ENCODE data around the gene RAB3C. TPM values are rescaled to one million over a fixed set of nuclear protein-coding genes. Genes with fewer than 3 reads are reported as not detected.
A peak's percentile ranks its signal among the peaks of the same experiment; 100 is the strongest.
"Not testable (repeated sequence)": the region's sequence is repeated elsewhere in the genome, so short reads cannot be mapped to it uniquely, and the experiment has no call there.

Gene RAB3C
- total RNA-seq, 1 experiment from 2014 or later = not detected

- no TSS peak for BruUV-seq (replicated peaks)
- peaks cover 84% of the 10 kb centered on the region for H3K27me3 Mint-ChIP-seq (ENCODE audit: insufficient read depth, unreplicated experiment)
- H3K9me3 Mint-ChIP-seq (ENCODE audit: unreplicated experiment) = peaks cover 8% of the 10 kb centered on the region
- H3K4me3 Mint-ChIP-seq (ENCODE audit: unreplicated experiment) = no peak overlapping the region
- ChIA-PET POLR2A (no interaction called here), CTCF (interaction anchor here (0.6 kb wide), 1 partner anchor 9 kb away, joined by 4 read pairs; no protein-coding TSS in a partner anchor)
- intact Hi-C loops (cut with micrococcal nuclease) = no loop called here
- no peaks in the 10 kb centered on the region for H3K4me1 Mint-ChIP-seq (ENCODE audit: insufficient read depth, unreplicated experiment)
- no peak overlapping the region for H3K27ac Mint-ChIP-seq (ENCODE audit: low read depth, unreplicated experiment)
- TF ChIP-seq, protein P1, sequence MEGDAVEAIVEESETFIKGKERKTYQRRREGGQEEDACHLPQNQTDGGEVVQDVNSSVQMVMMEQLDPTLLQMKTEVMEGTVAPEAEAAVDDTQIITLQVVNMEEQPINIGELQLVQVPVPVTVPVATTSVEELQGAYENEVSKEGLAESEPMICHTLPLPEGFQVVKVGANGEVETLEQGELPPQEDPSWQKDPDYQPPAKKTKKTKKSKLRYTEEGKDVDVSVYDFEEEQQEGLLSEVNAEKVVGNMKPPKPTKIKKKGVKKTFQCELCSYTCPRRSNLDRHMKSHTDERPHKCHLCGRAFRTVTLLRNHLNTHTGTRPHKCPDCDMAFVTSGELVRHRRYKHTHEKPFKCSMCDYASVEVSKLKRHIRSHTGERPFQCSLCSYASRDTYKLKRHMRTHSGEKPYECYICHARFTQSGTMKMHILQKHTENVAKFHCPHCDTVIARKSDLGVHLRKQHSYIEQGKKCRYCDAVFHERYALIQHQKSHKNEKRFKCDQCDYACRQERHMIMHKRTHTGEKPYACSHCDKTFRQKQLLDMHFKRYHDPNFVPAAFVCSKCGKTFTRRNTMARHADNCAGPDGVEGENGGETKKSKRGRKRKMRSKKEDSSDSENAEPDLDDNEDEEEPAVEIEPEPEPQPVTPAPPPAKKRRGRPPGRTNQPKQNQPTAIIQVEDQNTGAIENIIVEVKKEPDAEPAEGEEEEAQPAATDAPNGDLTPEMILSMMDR (IDR thresholded peaks at IDR 0.05; ENCODE audit: unreplicated experiment) = no peak
- H3K36me3 Mint-ChIP-seq (ENCODE audit: insufficient read depth, unreplicated experiment) = no peaks in the 10 kb centered on the region
- DNase-seq (ENCODE audit: unreplicated experiment) = no peak
Measured at GRCh38 chr5:58571501-58571900, 11.4 kb upstream of the RAB3C start.

- H3K36me3 Mint-ChIP-seq (ENCODE audit: insufficient read depth, unreplicated experiment); DNase-seq (ENCODE audit: unreplicated experiment); H3K9me3 Mint-ChIP-seq (ENCODE audit: unreplicated experiment); BruUV-seq (replicated peaks); POLR2A ChIA-PET; intact Hi-C loops (cut with micrococcal nuclease); CTCF ChIA-PET; H3K27ac Mint-ChIP-seq (ENCODE audit: low read depth, unreplicated experiment); H3K4me1 Mint-ChIP-seq (ENCODE audit: insufficient read depth, unreplicated experiment); H3K4me3 Mint-ChIP-seq (ENCODE audit: unreplicated experiment): not testable (repeated sequence)
- peaks cover 69% of the 10 kb centered on the region for H3K27me3 Mint-ChIP-seq (ENCODE audit: insufficient read depth, unreplicated experiment)
Measured at GRCh38 chr5:58572973-58573372, 9.9 kb upstream of the RAB3C start.

DNA sequence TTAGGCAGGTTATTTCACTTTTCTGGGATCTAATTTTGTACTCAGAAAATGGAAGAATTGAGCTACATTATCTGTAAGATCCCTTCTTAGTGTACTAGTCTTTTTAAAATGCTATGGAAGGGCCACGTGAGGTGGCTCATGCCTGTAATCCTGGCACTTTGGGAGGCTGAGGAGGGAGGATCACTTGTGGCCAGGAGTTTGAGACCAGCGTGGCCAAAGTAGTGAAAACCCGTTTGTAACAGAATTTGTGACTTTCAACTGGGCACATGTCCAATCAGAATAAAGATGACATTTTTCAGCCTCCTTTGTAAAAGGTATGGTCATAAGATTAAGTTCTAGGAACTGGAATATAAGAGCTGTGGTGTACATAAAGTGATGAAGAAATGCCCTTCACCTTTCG is 3.1 kb upstream of the RAB3C start:
- DNase-seq (ENCODE audit: unreplicated experiment) = no peak
- H3K36me3 Mint-ChIP-seq (ENCODE audit: insufficient read depth, unreplicated experiment) = no peaks in the 10 kb centered on the region
- no TSS peak for BruUV-seq (replicated peaks)
- H3K4me3 Mint-ChIP-seq (ENCODE audit: unreplicated experiment) = no peak overlapping the region
- peaks cover 66% of the 10 kb centered on the region for H3K27me3 Mint-ChIP-seq (ENCODE audit: insufficient read depth, unreplicated experiment)
- ChIA-PET POLR2A (no interaction called here), CTCF (interaction anchor here (0.7 kb wide), 1 partner anchor 885 kb away, joined by 3 read pairs; no protein-coding TSS in a partner anchor)
- no peak overlapping the region for H3K27ac Mint-ChIP-seq (ENCODE audit: low read depth, unreplicated experiment)
- H3K9me3 Mint-ChIP-seq (ENCODE audit: unreplicated experiment) = peaks cover 8% of the 10 kb centered on the region
- intact Hi-C loops (cut with micrococcal nuclease) = no loop called here
- peaks cover 14% of the 10 kb centered on the region for H3K4me1 Mint-ChIP-seq (ENCODE audit: insufficient read depth, unreplicated experiment)
- TF ChIP-seq, protein P1 (IDR thresholded peaks at IDR 0.05; ENCODE audit: unreplicated experiment) = no peak

DNA sequence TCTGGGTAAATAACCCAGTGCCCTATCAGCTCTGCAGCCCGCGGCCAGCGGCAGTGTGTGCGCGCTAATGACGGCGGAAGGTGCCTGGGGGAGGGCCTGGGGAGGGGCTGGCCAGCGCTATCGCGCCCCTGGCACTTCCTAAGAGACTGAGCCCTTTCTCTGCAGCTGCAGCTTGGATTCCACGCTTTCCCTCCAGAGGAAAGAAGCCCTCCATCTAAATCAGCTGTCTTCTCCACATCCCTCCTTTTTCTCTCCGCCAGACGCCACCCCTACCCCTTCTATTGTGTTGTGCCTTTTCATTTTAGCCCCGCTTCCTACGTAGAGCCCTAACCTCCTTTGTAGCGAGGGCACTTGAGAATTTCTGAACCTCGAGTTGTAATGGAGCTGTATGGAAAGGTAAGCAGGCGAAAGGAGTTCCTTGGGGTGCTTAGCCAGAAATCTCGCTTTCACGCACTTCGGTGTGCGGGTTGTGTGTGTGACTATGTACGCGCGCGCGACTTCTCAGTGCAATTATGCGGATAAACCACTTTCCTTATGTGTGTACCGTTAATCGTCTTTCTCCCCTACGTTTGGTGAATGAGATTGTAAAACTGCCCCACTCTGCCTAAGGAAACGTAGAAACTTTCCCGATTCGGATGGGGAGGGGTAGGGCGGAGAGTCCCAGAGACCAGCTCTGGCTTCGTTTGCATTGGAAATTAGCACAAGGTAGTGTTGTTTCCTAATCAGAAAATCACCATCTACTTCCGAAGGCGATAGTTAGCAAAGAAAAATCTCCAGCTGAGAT is 664 bp upstream of the RAB3C start:
- Mint-ChIP-seq H3K9me3 (ENCODE audit: unreplicated experiment) (no peaks in the 10 kb centered on the region), H3K36me3 (ENCODE audit: insufficient read depth, unreplicated experiment) (no peaks in the 10 kb centered on the region), H3K27ac (ENCODE audit: low read depth, unreplicated experiment) (no peak overlapping the region), H3K4me1 (ENCODE audit: insufficient read depth, unreplicated experiment) (peaks cover 14% of the 10 kb centered on the region), H3K4me3 (ENCODE audit: unreplicated experiment) (peak overlapping the region; percentile 79), H3K27me3 (ENCODE audit: insufficient read depth, unreplicated experiment) (peaks cover 64% of the 10 kb centered on the region)
- CTCF ChIA-PET = interaction anchor here (0.6 to 0.7 kb wide), 2 partner anchors 267 to 311 kb away, joined by 3 read pairs; no protein-coding TSS in a partner anchor
- TF ChIP-seq, protein P1 (IDR thresholded peaks at IDR 0.05; ENCODE audit: unreplicated experiment) = no peak
- BruUV-seq (replicated peaks) = no TSS peak
- intact Hi-C loops (cut with micrococcal nuclease) = no loop called here
- POLR2A ChIA-PET = no interaction called here
- no peak for DNase-seq (ENCODE audit: unreplicated experiment)
